ENCODE results near the gene PLXNA2. TPM values are rescaled to one million over a fixed set of nuclear protein-coding genes. Genes with fewer than 3 reads are reported as not detected.

The PLXNA2 gene
- total RNA-seq, 2 experiments from 2014 or later = 0.15 to 0.26 TPM

- Mint-ChIP-seq H3K27ac (no peak overlapping the region), H3K4me3 (no peak overlapping the region), H3K4me1 (no peaks in the 10 kb centered on the region), H3K36me3 (no peaks in the 10 kb centered on the region), H3K27me3 (peaks cover 5% of the 10 kb centered on the region), H3K9me3 (ENCODE audit: low read depth) (no peaks in the 10 kb centered on the region)
- no peak for ATAC-seq
- no peak for DNase-seq
- CTCF ChIA-PET = interaction anchor here (1.2 to 1.4 kb wide), 2 partner anchors 9 to 118 kb away, joined by 3 to 4 read pairs; no protein-coding TSS in a partner anchor
These were observed 240.9 kb downstream of the PLXNA2 start for GRCh38 chr1:208003241-208003640.

GRCh38 chr1:208002672-208003071, 241.5 kb downstream of the PLXNA2 start:
- no peaks in the 10 kb centered on the region for H3K36me3 Mint-ChIP-seq
- ATAC-seq (no peak), DNase-seq (no peak)
- CTCF ChIA-PET = interaction anchor here (1.4 kb wide), 1 partner anchor 9 kb away, joined by 4 read pairs; no protein-coding TSS in a partner anchor
- peaks cover 5% of the 10 kb centered on the region for H3K27me3 Mint-ChIP-seq
- no peak overlapping the region for H3K27ac Mint-ChIP-seq
- no peaks in the 10 kb centered on the region for H3K4me1 Mint-ChIP-seq
- H3K4me3 Mint-ChIP-seq = no peak overlapping the region
- H3K9me3 Mint-ChIP-seq (ENCODE audit: low read depth) = no peaks in the 10 kb centered on the region

- peaks cover 7% of the 10 kb centered on the region for H3K27me3 Mint-ChIP-seq
- no peaks in the 10 kb centered on the region for H3K36me3 Mint-ChIP-seq
- no peak overlapping the region for H3K4me3 Mint-ChIP-seq
- no peaks in the 10 kb centered on the region for H3K9me3 Mint-ChIP-seq (ENCODE audit: low read depth)
- DNase-seq (no peak), ATAC-seq (no peak)
- peak overlapping the region; percentile 30 for H3K27ac Mint-ChIP-seq
- CTCF ChIA-PET = interaction anchor here (0.7 kb wide), 1 partner anchor 117 kb away, joined by 3 read pairs; no protein-coding TSS in a partner anchor
- H3K4me1 Mint-ChIP-seq = no peaks in the 10 kb centered on the region
These were observed 242.1 kb downstream of the PLXNA2 start for GRCh38 chr1:208002078-208002477.

GRCh38 chr1:208000504-208000903, 243.7 kb downstream of the PLXNA2 start:
- Mint-ChIP-seq H3K4me3 (no peak overlapping the region), H3K4me1 (no peaks in the 10 kb centered on the region), H3K9me3 (ENCODE audit: low read depth) (no peaks in the 10 kb centered on the region), H3K27ac (no peak overlapping the region), H3K36me3 (no peaks in the 10 kb centered on the region), H3K27me3 (peaks cover 5% of the 10 kb centered on the region)
- no peak for ATAC-seq
- peak; percentile 0 for DNase-seq
- CTCF ChIA-PET = interaction anchor here (1.2 to 1.4 kb wide), 2 partner anchors 25 to 244 kb away, joined by 3 read pairs; partner anchors contain the start of gene PLXNA2

GRCh38 chr1:207999972-208000371, 244.2 kb downstream of the PLXNA2 start:
- H3K27me3 Mint-ChIP-seq = peaks cover 10% of the 10 kb centered on the region
- H3K4me3 Mint-ChIP-seq = no peak overlapping the region
- H3K9me3 Mint-ChIP-seq (ENCODE audit: low read depth) = no peaks in the 10 kb centered on the region
- H3K4me1 Mint-ChIP-seq = no peaks in the 10 kb centered on the region
- ATAC-seq (no peak), DNase-seq (peak; percentile 32)
- no peaks in the 10 kb centered on the region for H3K36me3 Mint-ChIP-seq
- CTCF ChIA-PET = interaction anchor here (1.2 to 2.8 kb wide), 3 partner anchors 25 to 244 kb away, joined by 3 to 31 read pairs (median 3); partner anchors contain the start of gene PLXNA2
- H3K27ac Mint-ChIP-seq = no peak overlapping the region

GRCh38 chr1:207999274-207999915, 244.8 kb downstream of the PLXNA2 start:
- CTCF ChIA-PET = interaction anchor here (1.2 to 2.8 kb wide), 4 partner anchors 8 to 245 kb away, joined by 3 to 31 read pairs (median 10); partner anchors contain the start of gene PLXNA2
- Mint-ChIP-seq H3K36me3 (no peaks in the 10 kb centered on the region), H3K9me3 (ENCODE audit: low read depth) (no peaks in the 10 kb centered on the region), H3K27ac (no peak overlapping the region), H3K4me3 (no peak overlapping the region), H3K4me1 (no peaks in the 10 kb centered on the region), H3K27me3 (peaks cover 11% of the 10 kb centered on the region)
- no peak for ATAC-seq
- DNase-seq = peak; percentile 22

- peak; percentile 1 for DNase-seq
- no peak overlapping the region for H3K27ac Mint-ChIP-seq
- CTCF ChIA-PET = interaction anchor here (1.2 to 2.8 kb wide), 8 partner anchors 9 to 246 kb away, joined by 4 to 31 read pairs (median 6); partner anchors contain the start of gene PLXNA2
- no peak overlapping the region for H3K4me3 Mint-ChIP-seq
- H3K9me3 Mint-ChIP-seq (ENCODE audit: low read depth) = no peaks in the 10 kb centered on the region
- peaks cover 14% of the 10 kb centered on the region for H3K27me3 Mint-ChIP-seq
- H3K36me3 Mint-ChIP-seq = no peaks in the 10 kb centered on the region
- no peak for ATAC-seq
- no peaks in the 10 kb centered on the region for H3K4me1 Mint-ChIP-seq
These were observed 245.5 kb downstream of the PLXNA2 start for GRCh38 chr1:207998691-207999090.

- peak; percentile 63 for DNase-seq
- Mint-ChIP-seq H3K36me3 (no peaks in the 10 kb centered on the region), H3K4me3 (no peak overlapping the region), H3K27me3 (peaks cover 16% of the 10 kb centered on the region), H3K9me3 (ENCODE audit: low read depth) (no peaks in the 10 kb centered on the region), H3K27ac (no peak overlapping the region), H3K4me1 (no peaks in the 10 kb centered on the region)
- CTCF ChIA-PET = interaction anchor here (0.7 to 2.8 kb wide), 13 partner anchors 10 to 247 kb away, joined by 3 to 31 read pairs (median 4); partner anchors contain the start of gene PLXNA2
- ATAC-seq = peak; percentile 85
These were observed 246.5 kb downstream of the PLXNA2 start for GRCh38 chr1:207997486-207998268.

GRCh38 chr1:207996636-207997035, 247.5 kb downstream of the PLXNA2 start:
- CTCF ChIA-PET = interaction anchor here (1.0 to 2.1 kb wide), 3 partner anchors 20 to 248 kb away, joined by 3 to 10 read pairs (median 3); no protein-coding TSS in a partner anchor
- Mint-ChIP-seq H3K27ac (no peak overlapping the region), H3K4me1 (no peaks in the 10 kb centered on the region), H3K4me3 (no peak overlapping the region), H3K9me3 (ENCODE audit: low read depth) (no peaks in the 10 kb centered on the region), H3K36me3 (no peaks in the 10 kb centered on the region), H3K27me3 (peaks cover 14% of the 10 kb centered on the region)
- no peak for ATAC-seq
- no peak for DNase-seq

- peak; percentile 18 for DNase-seq
- CTCF ChIA-PET = interaction anchor here (1.0 to 2.1 kb wide), 5 partner anchors 12 to 249 kb away, joined by 3 to 10 read pairs (median 3); no protein-coding TSS in a partner anchor
- no peak for ATAC-seq
- no peaks in the 10 kb centered on the region for H3K9me3 Mint-ChIP-seq (ENCODE audit: low read depth)
- no peaks in the 10 kb centered on the region for H3K4me1 Mint-ChIP-seq
- H3K27me3 Mint-ChIP-seq = peaks cover 13% of the 10 kb centered on the region
- no peak overlapping the region for H3K4me3 Mint-ChIP-seq
- no peaks in the 10 kb centered on the region for H3K36me3 Mint-ChIP-seq
- no peak overlapping the region for H3K27ac Mint-ChIP-seq
These were observed 248.6 kb downstream of the PLXNA2 start for GRCh38 chr1:207995576-207995975.

- CTCF ChIA-PET = interaction anchor here (0.6 to 1.7 kb wide), 4 partner anchors 10 to 31 kb away, joined by 3 to 4 read pairs (median 3); no protein-coding TSS in a partner anchor
- H3K27ac Mint-ChIP-seq = no peak overlapping the region
- H3K4me1 Mint-ChIP-seq = no peaks in the 10 kb centered on the region
- H3K4me3 Mint-ChIP-seq = no peak overlapping the region
- no peaks in the 10 kb centered on the region for H3K36me3 Mint-ChIP-seq
- ATAC-seq (no peak), DNase-seq (peak; percentile 36)
- no peaks in the 10 kb centered on the region for H3K9me3 Mint-ChIP-seq (ENCODE audit: low read depth)
- H3K27me3 Mint-ChIP-seq = peaks cover 21% of the 10 kb centered on the region
These were observed 250.4 kb downstream of the PLXNA2 start for GRCh38 chr1:207993477-207994445.

- CTCF ChIA-PET = interaction anchor here (1.1 to 1.7 kb wide), 2 partner anchors 11 to 30 kb away, joined by 3 to 4 read pairs; no protein-coding TSS in a partner anchor
- no peak for DNase-seq
- Mint-ChIP-seq H3K4me3 (no peak overlapping the region), H3K9me3 (ENCODE audit: low read depth) (no peaks in the 10 kb centered on the region), H3K36me3 (no peaks in the 10 kb centered on the region), H3K27me3 (peaks cover 22% of the 10 kb centered on the region), H3K4me1 (no peaks in the 10 kb centered on the region), H3K27ac (no peak overlapping the region)
- no peak for ATAC-seq
These were observed 251.4 kb downstream of the PLXNA2 start for GRCh38 chr1:207992677-207993236.
